HG02943 (cell line): ENCODE measurements around the gene SGTA.

Source experiments
- ATAC-seq: cut with Tn5 transposase; IDR thresholded peaks from one replicate; pipeline ENCODE4 v1.9.1; 2021; ENCODE audit warnings: mild to moderate bottlenecking, low read depth, moderate library complexity; ENCODE audit not compliant: unreplicated experiment

Gene SGTA

GRCh38 chr19:2810141-2811091 lies 27.3 kb upstream of the SGTA start:
- no peak for ATAC-seq

- no peak for ATAC-seq
Observed at GRCh38 chr19:2809387-2810140, 26.5 kb upstream of the SGTA start.

GRCh38 chr19:2808129-2808941 lies 25.3 kb upstream of the SGTA start:
- no peak for ATAC-seq

GRCh38 chr19:2807379-2808128 lies 24.5 kb upstream of the SGTA start:
- no peak for ATAC-seq

- no peak for ATAC-seq
Observed at GRCh38 chr19:2806736-2807378, 23.8 kb upstream of the SGTA start.

GRCh38 chr19:2805991-2806649 lies 23.0 kb upstream of the SGTA start:
- no peak for ATAC-seq

GRCh38 chr19:2805261-2805900 lies 22.3 kb upstream of the SGTA start:
- no peak for ATAC-seq

GRCh38 chr19:2804156-2805004 lies 21.3 kb upstream of the SGTA start:
- no peak for ATAC-seq

GRCh38 chr19:2803486-2804155 lies 20.5 kb upstream of the SGTA start:
- no peak for ATAC-seq

GRCh38 chr19:2802826-2803225 lies 19.8 kb upstream of the SGTA start:
- no peak for ATAC-seq

- no peak for ATAC-seq
Observed at GRCh38 chr19:2800506-2800905, 17.4 kb upstream of the SGTA start.

- no peak for ATAC-seq
Observed at GRCh38 chr19:2799273-2800020, 16.4 kb upstream of the SGTA start.

GRCh38 chr19:2798733-2799132 lies 15.7 kb upstream of the SGTA start:
- ATAC-seq: no peak

- ATAC-seq: no peak
Observed at GRCh38 chr19:2798158-2798685, 15.1 kb upstream of the SGTA start.

GRCh38 chr19:2797280-2797679 lies 14.2 kb upstream of the SGTA start:
- ATAC-seq: no peak

- no peak for ATAC-seq
Observed at GRCh38 chr19:2796659-2797266, 13.7 kb upstream of the SGTA start.
